GM10266 (cell line): Measurements from ENCODE around the gene SLCO2B1.

Source experiments
- DNase-seq: peaks from one replicate; pipeline ENCODE4 v3.0.0; 2012; ENCODE audit errors: extremely low spot score
- TF ChIP-seq, protein P1 (sequence below): IDR thresholded peaks from 2 replicates; pipeline ENCODE4 v1.5.1; 2012; ENCODE audit warnings: mild to moderate bottlenecking, low read depth; ENCODE audit not compliant: control insufficient read depth, insufficient read depth; ENCODE audit errors: missing control alignments

SLCO2B1 gene

GRCh38 chr11:75194147-75194546 is 43.2 kb downstream of the SLCO2B1 start:
- DNase-seq, result no peak
- TF ChIP-seq, protein P1, sequence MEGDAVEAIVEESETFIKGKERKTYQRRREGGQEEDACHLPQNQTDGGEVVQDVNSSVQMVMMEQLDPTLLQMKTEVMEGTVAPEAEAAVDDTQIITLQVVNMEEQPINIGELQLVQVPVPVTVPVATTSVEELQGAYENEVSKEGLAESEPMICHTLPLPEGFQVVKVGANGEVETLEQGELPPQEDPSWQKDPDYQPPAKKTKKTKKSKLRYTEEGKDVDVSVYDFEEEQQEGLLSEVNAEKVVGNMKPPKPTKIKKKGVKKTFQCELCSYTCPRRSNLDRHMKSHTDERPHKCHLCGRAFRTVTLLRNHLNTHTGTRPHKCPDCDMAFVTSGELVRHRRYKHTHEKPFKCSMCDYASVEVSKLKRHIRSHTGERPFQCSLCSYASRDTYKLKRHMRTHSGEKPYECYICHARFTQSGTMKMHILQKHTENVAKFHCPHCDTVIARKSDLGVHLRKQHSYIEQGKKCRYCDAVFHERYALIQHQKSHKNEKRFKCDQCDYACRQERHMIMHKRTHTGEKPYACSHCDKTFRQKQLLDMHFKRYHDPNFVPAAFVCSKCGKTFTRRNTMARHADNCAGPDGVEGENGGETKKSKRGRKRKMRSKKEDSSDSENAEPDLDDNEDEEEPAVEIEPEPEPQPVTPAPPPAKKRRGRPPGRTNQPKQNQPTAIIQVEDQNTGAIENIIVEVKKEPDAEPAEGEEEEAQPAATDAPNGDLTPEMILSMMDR, result no peak

DNA sequence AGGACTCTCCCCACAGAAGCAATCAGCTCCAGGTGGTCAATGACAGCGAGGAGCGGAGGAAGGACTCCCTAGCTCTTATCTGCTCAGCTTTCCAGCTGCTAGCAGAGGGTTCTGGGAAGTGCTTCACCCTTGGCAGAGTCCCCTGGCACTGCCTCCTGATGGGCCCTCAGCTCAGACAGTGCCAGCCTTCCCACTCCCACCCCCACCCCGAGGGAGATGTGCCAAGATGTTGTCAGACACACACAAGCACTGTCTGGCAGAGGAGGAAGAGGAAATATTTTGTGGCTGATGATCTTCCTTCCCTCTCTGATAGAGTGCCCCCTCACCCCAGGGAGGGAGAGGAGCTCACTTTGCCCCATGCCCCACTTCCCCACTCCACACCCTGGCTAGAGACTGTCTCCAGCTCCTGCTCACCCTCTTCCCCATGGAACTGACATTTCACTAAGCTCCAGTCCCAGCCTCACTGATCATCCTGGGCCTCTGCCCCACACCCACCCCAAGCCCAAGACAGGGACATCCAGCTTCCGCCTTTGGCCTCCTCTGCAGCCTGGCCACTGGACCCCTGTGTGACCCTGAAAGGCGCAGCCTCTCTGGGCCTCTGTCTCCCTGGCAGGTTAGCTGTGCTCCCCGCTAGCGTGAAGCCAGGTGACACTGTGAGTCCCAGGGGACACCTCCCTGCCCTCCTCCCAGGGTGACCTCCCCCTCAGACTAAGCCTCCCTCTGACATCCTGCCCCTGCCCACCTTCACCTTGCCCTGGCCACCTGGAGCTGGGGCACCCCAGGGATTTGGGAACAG is 44.5 kb downstream of the SLCO2B1 start:
- no peak for DNase-seq
- TF ChIP-seq, protein P1, result no peak

DNA sequence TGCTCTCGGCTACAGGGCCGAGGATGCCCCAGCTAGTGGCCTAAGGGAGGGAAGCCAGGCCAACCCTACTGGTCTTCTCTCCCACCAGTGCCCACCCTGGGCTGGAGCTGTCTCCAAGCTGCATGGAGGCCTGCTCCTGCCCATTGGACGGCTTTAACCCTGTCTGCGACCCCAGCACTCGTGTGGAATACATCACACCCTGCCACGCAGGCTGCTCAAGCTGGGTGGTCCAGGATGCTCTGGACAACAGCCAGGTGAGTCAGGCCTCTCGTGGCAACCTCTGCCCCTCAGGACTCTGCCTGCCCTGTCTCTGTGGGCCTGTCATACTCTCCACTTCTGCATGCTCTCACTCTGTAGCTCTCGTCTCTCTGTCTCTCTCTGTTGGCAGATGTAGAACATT is 45.5 kb downstream of the SLCO2B1 start:
- TF ChIP-seq, protein P1, result no peak
- DNase-seq, result no peak

- DNase-seq, result no peak
- TF ChIP-seq, protein P1, result no peak
These were observed 46.8 kb downstream of the SLCO2B1 start for GRCh38 chr11:75197512-75198277.

DNA sequence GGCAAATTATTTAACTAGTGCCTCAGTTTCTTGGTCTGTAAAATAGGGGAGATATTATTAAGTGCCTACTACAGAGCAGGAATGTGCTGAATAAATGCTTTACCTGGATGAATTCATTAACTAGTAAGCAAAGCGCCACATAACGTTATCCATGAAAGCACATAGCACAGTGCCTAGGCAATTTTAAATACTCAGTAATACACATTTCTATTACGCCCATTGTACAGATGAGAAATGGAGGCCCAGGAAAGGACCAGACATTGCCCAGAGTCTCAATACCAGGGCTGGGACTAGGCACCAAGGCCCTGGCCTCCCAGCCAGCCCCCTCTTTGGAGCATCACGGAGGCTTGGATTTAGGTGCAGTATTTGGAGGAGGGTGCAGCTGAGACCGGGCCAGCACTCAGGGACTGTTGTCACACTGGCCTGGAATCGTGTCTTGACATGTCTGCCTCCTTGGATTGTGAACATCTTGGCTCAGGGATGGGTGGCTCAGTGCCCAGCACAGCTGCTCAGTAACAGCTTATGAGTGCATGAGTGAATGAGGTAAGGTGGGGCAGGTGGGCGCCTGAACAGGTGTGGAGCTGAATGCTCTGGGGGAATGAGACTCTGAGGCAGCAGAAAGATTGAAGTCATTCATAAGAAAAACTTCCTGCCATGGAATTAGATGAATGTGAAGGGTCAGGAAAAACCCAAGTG is 47.5 kb downstream of the SLCO2B1 start:
- TF ChIP-seq, protein P1, result no peak
- no peak for DNase-seq

GRCh38 chr11:75199412-75199955 is 48.6 kb downstream of the SLCO2B1 start:
- TF ChIP-seq, protein P1, result no peak
- DNase-seq, result no peak
